HG03196 (cell line): ENCODE measurements around the gene MAP2K1.
"Not testable (repeated sequence)": the region's sequence is repeated elsewhere in the genome, so short reads cannot be mapped to it uniquely, and the experiment has no call there.

ENCODE experiments used
- ATAC-seq: cut with Tn5 transposase; IDR thresholded peaks from one replicate; pipeline ENCODE4 v1.9.1; 2021; ENCODE audit not compliant: unreplicated experiment

MAP2K1 gene

DNA sequence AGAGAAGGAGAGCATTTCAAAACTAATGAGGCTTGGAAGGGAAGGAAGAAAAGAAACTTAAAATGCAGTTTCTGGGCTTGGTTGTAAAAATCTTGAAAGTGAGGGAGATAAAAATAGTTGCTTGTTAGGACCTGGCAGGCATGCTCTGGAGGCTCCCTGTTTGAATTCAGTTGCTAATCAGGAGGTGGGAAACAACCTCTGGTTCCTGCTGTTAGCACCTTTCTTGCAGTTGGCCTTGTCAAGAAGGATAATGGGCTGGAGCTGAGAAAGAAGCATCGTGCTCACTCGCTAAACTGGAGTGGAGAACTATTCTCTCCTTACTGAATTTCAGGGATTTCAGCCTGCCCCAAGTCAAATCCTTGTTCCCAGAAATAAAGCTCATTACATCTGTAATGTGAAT, 87.4 kb downstream of the MAP2K1 start:
- ATAC-seq: no peak

DNA sequence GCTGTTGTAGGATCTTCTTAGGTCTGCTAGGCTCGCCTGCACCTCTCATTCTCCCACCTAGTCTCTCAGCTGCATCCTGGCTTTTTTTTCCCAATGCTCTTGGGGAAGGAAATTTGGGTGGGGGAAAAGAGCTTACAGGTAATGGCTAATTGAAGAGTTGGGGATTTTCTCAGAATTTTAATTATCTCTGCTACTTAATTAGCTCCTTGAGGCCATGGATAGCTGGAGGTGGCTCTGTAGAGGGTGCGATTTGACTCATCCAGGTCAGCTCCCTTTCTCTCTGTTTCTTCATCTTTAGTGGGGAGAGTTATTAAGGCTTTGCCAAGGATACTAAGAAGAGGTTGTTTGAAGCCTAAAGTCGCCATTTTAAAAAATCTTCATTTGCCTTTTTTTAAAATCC, 88.3 kb downstream of the MAP2K1 start:
- ATAC-seq: no peak

GRCh38 chr15:66476535-66476934, 89.8 kb downstream of the MAP2K1 start:
- ATAC-seq: no peak

- no peak for ATAC-seq
Measured at GRCh38 chr15:66477011-66477410, 90.3 kb downstream of the MAP2K1 start.

GRCh38 chr15:66480267-66480666, 93.6 kb downstream of the MAP2K1 start:
- no peak for ATAC-seq

DNA sequence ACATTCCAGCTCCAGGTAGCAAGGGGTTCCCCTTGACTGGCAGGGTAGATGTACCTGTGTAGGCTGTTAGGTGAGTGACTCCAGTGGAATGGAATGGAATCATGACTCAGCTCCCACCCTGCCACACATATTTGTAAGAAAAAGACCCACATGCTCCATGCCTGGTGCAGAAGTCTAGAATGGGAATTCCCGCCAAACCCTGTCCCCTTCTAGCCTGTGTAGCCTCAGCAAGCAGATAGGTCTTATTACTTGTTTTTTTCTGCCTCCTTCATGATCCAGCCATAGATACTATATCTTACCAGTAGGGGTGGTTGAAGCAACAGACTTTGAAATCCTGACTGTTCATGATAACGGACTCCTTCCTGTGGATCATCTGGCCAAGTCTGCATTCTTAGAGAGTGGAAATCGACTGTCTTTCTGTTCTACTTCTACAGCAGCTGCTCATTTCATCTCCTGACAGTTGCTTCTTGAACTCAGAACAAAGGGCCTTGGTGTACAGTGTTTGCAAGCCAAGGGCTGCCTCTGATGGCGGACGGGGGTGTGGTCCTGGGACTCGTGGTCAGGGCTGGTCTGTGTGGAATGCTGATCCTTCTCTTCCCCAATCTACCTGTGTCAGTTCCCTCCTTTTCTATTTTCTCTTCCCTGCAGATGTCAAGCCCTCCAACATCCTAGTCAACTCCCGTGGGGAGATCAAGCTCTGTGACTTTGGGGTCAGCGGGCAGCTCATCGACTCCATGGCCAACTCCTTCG, 94.6 kb downstream of the MAP2K1 start:
- no peak for ATAC-seq

DNA sequence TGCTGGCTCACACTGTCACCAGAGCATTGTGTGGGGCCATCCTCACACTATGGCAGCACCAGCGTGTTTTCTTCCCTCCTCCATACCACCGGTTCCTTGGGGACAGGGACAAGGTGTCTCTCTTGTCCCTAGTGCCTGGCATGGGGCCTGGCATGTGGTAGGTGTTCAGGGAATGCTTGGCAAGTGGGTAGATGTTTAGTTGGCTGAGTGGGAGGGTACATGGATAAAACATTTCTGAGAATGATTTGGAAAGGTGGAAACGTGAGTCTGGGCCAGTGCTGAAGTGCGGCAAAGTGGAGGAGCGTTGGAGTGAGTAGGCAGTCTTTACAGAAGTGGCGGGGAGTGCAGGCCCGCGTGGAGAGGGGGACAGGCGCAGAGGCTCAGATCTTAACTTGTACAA, 95.8 kb downstream of the MAP2K1 start:
- no peak for ATAC-seq

- ATAC-seq: no peak
Measured at GRCh38 chr15:66483131-66483566, 96.4 kb downstream of the MAP2K1 start.

DNA sequence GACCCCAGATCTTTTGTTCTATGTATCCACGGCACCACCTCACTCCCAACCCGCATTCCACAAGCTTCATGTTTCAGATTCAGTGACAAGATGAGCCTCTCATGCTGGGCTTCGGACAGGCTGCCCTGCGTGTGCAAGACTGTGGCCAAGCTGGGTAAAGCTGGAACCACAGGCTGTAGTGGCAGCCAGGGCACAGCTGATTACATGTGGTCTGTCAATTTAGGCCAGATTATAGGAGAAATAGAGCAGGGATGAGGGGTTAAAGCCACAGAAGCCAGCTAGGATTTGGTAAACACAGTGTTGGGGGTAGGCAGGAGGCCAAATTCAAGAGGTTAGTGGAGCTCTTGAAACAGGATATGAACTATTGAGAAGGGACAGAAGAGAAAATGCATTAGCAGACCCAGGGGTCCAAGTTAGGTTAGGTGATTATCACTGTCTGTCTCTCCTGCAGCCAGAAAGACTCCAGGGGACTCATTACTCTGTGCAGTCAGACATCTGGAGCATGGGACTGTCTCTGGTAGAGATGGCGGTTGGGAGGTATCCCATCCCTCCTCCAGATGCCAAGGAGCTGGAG, 97.9 kb downstream of the MAP2K1 start:
- no peak for ATAC-seq

GRCh38 chr15:66486887-66487286, 100.2 kb downstream of the MAP2K1 start:
- ATAC-seq: no peak

- ATAC-seq: no peak
Measured at GRCh38 chr15:66488525-66488924, 101.8 kb downstream of the MAP2K1 start.

DNA sequence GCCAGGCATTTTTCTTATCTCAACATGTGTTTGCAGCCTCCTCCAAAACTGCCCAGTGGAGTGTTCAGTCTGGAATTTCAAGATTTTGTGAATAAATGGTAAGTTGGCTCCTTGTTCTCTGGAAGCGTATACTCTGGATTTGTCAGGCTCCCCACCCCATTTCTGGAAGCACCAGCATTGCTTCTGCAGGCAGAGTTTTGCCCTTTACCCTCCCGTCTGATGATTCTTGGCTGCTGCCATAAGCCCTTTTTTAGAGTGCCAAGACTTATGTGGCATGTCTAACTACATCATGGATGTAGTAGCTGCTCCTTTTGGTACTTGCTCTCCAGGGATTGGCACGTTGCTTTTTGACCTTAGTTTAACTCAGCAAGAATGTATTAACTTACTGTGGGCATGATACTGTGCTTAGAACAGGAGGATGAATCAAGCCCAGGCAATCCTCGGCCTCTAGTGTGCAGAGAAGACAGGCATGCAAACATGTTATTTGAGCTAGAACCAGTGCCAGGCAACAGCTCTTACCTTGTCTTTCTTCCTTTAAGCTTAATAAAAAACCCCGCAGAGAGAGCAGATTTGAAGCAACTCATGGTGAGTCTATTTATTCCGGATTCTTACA, 102.6 kb downstream of the MAP2K1 start:
- no peak for ATAC-seq

DNA sequence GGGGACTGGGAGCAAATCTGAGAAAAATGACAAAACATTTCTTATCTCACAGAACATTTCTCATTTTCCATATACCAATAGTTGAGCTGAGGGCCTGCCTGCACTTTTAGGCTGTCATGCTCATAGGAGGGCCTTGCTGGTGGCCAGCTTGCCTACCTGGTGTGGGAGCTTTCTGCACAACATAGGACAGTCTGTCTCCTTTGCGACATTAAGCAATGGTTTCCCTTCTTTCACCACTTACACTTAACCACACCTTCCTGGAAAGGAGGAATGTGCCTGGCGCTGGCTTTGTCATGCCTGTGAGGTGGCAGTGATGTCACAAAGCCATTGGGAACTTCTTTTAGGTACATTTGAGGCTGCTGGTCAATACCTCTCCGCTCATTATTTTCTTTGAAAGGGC, 105.1 kb downstream of the MAP2K1 start:
- ATAC-seq: no peak

DNA sequence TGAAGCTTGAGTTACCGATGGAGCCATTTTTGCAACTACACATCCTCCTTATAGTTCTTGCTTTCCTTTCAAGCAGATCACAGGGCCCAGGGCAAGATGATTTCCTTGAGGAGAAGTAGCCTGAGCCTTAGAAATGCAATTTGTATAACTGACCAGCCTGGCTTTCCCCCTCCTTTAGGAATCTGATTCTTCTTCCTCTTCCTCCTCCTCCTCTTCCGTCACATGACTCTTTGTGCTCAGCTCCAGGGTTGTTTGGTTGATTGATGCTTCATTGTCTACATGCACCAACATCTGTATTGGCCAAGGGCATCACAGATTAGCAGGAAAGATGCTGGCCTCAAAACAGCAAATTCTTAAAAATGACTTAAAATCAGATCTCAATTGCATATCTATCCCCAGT, 107.5 kb downstream of the MAP2K1 start:
- ATAC-seq: no peak

DNA sequence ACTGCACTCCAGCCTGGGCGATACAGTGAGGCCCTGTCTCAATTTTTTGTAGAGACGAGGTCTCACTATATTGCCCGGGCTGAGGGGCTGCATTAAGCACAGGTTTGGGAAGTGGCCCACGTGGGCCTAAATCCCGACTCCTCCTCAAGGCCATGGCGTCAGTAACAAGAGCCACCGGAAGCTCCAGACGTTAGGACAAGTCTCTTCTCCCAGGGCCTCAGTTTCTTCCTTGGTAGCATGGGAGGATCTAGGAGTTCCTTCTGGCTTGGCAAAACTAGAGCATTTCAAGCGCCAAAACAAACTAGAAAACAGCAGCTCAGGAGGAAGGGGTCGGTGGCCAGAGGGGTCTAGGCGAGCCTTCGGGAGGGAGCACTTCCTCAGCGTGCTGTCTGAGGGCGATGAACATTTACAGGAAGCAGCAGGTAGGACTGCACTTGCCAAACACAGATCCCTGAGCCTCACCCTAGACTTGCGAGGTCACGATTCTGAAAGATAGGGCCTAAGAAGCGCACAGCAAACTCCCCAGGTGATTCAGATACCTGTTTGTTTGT, 110.3 kb downstream of the MAP2K1 start:
- peak; percentile 15 for ATAC-seq

GRCh38 chr15:66497502-66498455, 111.1 kb downstream of the MAP2K1 start, which contains the start of gene SNAPC5:
Gene SNAPC5 (minus strand): TSS chr15:66497762. CDS start chr15:66497731, 31 bp downstream.
- ATAC-seq: peak; percentile 79

DNA sequence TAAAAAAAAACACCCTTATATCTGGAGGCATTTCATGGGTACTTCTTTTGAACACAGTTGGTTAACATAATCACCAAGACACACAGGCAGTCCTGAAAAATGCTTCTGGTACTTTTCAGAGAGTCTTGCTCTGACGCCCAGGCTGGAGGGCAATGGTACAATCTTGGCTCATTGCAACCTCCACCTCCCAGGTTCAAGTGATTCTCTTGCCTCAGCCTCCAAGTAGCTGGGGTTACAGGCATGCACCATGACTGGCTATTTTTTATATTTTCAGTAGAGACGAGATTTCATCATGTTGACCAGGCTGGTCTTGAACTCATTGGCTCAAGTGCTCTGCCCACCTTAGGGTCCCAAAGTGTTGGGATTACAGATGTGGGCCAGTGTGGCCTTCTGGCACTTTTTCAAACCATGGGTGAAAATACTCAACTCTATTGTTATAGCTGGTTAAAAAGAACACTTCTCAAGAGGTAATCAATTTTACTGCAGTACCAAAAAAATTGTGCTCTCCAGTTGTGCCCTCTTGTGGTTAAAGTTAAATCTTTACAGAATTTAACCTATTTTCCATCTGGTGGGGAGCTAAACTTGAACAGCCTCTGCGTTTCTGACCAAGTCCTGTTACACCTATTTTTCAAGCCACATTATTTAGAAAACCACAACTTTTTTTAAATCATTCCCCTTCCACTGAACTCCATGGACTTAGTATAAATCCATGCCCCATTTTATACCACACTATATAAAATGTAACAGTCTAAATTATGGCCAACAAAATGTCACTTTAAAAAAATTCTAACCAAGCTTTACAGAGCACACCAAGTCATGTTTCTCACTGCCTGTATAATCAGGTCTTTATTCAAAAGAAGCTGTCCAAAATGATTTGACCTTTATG, 112.0 kb downstream of the MAP2K1 start:
- no peak for ATAC-seq

- not testable (repeated sequence) for ATAC-seq
Measured at GRCh38 chr15:66500346-66500745, 113.6 kb downstream of the MAP2K1 start.

DNA sequence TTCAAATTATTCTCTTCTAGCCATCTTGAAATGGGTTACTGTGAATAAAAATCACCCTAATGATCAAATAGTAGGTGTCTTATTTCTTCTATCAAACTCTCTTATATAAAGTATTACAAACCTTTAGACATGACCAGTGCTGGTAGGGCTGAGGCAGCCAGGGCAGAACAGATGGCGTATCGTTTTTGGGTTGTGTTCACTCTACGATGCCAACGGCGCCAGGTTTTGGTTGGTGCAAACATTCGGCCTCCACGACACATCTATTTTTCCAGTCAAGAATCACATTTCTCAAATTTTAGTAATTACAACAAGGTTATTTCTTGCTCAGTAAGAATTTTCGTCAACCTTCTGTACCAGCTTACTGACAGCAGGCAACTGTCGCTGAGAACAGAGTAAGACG, 115.8 kb downstream of the MAP2K1 start:
- no peak for ATAC-seq
